Measurements from ENCODE around the gene SDK2.

DNA sequence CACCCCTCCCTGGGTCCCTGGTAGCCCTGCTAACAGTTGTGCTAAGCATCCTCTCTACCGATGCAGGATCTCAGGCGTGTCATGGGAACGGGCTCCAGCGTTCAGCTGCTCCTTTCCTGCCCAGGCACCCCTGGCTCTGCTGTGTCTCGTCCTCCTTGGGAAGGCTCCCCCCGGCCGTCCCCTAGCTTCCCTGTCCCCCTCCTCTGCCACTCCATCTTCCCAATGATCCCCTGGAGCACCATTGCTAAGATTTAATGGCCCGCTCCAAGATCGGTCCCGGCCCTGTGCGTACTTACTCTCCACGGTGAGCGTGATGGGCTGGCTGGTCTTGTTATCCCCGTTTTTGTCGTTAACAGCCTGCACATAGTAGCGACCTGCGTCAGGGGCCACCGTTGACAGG lies 196.9 kb downstream of the SDK2 start:
- TF ChIP-seq TAF1 (IDR thresholded peaks at IDR 0.05; ENCODE audit: borderline replicate concordance, insufficient read depth, low read length) (no peak), POLR2AphosphoS5 (IDR thresholded peaks at IDR 0.05; ENCODE audit: low read depth, low read length) (no peak), FOXP2 (optimal IDR thresholded peaks at IDR 0.05; ENCODE audit: borderline replicate concordance, extremely low read depth, extremely low read length, insufficient read depth) (no peak)
- TF ChIP-seq, protein P1, sequence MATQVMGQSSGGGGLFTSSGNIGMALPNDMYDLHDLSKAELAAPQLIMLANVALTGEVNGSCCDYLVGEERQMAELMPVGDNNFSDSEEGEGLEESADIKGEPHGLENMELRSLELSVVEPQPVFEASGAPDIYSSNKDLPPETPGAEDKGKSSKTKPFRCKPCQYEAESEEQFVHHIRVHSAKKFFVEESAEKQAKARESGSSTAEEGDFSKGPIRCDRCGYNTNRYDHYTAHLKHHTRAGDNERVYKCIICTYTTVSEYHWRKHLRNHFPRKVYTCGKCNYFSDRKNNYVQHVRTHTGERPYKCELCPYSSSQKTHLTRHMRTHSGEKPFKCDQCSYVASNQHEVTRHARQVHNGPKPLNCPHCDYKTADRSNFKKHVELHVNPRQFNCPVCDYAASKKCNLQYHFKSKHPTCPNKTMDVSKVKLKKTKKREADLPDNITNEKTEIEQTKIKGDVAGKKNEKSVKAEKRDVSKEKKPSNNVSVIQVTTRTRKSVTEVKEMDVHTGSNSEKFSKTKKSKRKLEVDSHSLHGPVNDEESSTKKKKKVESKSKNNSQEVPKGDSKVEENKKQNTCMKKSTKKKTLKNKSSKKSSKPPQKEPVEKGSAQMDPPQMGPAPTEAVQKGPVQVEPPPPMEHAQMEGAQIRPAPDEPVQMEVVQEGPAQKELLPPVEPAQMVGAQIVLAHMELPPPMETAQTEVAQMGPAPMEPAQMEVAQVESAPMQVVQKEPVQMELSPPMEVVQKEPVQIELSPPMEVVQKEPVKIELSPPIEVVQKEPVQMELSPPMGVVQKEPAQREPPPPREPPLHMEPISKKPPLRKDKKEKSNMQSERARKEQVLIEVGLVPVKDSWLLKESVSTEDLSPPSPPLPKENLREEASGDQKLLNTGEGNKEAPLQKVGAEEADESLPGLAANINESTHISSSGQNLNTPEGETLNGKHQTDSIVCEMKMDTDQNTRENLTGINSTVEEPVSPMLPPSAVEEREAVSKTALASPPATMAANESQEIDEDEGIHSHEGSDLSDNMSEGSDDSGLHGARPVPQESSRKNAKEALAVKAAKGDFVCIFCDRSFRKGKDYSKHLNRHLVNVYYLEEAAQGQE (IDR thresholded peaks at IDR 0.05; ENCODE audit: insufficient read depth in 1 of 2, low read depth in 2 of 2, low read length in 2 of 2), result no peak
